GM21619 (cell line): ENCODE results near the gene SAMMSON.

Experiments used
- ATAC-seq: cut with Tn5 transposase; IDR thresholded peaks from one replicate; pipeline ENCODE4 v1.9.1; 2021; ENCODE audit not compliant: unreplicated experiment

The SAMMSON gene

DNA sequence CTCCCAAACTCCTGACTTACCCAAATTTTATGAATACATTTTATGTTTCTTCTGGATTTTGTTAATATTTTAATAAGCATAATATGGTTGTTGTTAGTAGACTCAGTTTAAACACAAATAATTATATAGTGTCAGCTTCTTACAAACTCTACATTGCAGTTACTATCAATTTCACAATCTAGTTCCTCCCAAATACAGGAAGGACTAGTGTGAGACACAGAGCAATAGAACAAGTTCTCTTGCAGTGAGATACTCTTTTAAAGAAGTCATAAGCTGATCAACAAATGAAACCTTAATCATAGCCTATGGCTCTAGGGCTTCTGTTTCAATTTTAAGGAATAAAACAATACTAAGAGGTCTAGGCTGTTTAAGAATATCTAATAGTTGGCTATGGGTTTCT lies 86.1 kb downstream of the SAMMSON start:
- ATAC-seq: no peak

GRCh38 chr3:70086336-70086735 lies 86.8 kb downstream of the SAMMSON start:
- no peak for ATAC-seq

GRCh38 chr3:70090322-70090913 lies 90.9 kb downstream of the SAMMSON start:
- ATAC-seq: no peak

DNA sequence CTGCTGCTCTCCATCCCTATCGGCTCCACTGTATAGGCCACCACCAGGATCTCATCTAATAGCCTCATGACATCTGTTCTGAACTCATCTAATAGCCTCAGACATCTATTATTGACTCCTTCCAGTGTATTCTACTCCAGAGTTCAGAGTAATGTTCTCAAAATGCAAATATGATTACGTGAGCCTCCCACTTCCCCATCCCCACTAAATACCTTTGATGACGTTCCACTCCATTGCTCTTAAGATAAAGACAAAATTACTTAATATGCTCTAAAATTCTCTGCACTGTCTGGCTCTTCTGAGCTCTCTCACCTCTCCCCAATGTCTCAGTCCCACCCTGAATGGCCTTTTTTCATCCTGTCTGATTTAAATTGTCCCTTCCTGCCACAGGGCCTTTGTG lies 94.7 kb downstream of the SAMMSON start:
- ATAC-seq: no peak

DNA sequence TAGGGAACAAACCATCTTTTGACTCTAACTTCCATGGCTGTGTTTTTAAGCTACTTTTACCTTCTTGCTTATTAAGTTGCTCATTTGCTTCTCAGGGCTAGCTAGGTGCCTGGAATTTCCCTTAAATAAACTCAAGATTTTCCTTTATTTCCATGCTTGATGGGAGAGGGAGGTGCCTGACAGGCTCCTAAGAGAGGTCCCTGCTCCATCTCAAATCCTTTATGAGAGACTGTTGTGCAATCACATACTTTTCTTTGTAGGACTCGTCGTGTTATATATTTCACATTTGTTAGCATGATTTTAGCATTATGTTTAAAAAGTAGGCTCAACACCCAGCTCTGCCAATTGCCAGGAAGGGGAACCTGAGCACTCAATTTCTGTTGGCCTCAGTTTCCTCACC lies 95.7 kb downstream of the SAMMSON start:
- ATAC-seq: no peak

DNA sequence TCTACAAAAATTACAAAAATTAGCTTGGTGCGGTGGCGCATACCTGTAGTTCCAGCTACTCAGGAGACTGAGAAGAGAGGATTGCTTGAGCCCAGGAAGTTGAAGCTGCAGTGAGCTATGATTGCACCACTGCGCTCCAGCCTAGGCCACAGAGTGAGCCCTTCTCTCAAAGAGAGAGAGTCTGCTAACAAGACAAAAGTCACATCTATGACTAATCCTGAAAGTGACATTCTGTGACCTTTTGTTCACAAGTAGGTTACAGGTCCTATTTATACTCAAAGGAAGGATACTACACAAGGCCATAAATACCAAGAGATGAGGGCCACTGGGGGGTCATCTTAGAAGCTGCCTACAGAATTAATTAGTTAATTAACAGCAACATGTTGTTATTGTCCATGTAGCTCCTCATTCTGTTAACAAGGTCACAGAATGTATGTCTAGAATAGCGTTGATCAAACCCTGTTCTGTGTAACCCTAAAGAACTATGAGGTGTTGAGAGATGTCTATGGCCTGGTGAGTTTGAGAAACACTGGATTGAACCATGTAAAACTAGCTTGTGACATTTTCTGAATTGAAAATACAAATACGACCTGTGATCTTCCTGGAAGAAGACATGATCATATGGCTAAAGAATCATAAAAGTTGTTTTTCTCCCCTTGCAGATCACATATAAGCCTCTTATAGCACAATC lies 97.0 kb downstream of the SAMMSON start:
- peak; percentile 94 for ATAC-seq

- ATAC-seq: no peak
These were observed 97.6 kb downstream of the SAMMSON start for GRCh38 chr3:70097084-70097483.

GRCh38 chr3:70108072-70108471 lies 108.5 kb downstream of the SAMMSON start:
- peak; percentile 78 for ATAC-seq

- ATAC-seq: no peak
These were observed 109.0 kb downstream of the SAMMSON start for GRCh38 chr3:70108546-70108945.

GRCh38 chr3:70110066-70110465 lies 110.5 kb downstream of the SAMMSON start:
- no peak for ATAC-seq

GRCh38 chr3:70111411-70111810 lies 111.9 kb downstream of the SAMMSON start:
- ATAC-seq: no peak

DNA sequence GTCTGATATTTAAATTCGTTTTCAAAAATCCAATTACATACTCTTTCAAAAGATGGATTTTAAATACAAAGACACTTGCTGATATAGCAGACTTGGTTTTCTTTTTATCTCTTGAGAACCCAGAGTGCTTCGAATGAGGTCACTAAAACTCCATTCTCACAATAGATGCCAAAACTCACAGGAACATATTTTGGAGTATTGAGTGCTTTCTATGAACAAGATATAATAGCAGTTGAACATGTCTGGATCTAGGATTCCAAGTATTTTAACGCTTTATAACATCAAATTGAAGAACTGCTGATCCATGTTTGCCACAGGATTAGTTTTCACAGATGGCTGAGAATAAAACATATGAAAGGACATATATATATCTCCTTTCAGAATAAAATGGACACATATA lies 113.2 kb downstream of the SAMMSON start:
- ATAC-seq: no peak

- no peak for ATAC-seq
These were observed 114.9 kb downstream of the SAMMSON start for GRCh38 chr3:70114431-70114830.

DNA sequence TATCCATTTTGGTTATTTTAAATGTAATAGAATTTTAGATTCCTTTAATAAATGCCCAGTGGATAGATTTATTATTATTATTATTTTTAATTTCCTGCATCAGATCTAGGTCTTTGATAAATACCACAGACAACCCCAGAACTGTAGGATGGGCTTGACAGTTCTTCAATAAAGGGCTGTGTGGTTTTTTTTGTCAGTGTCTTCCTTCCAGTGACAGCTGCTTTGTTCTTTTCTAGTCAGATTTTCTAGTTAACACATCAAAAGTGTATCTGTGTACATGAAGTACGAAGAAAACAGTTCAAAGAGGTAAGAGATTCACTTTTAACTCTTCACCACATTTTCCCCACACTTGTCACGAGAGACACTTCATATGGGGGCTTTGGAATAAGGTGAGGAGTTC lies 120.3 kb downstream of the SAMMSON start:
- ATAC-seq: no peak
